NT2/D1 (cell line): ENCODE data around the gene SAMD9L.

Source experiments
- SUZ12 ChIP-seq: IDR thresholded peaks from 2 replicates; pipeline ENCODE4 v1.6.1; 2011; ENCODE audit not compliant: insufficient read length, insufficient read depth; ENCODE audit errors: extremely low read depth
- YY1 ChIP-seq: IDR thresholded peaks from 2 replicates; pipeline ENCODE4 v1.6.1; 2011; ENCODE audit not compliant: insufficient read length, insufficient read depth
- ZNF274 ChIP-seq: IDR thresholded peaks from 2 replicates; pipeline ENCODE4 v1.6.1; 2011; ENCODE audit warnings: mild to moderate bottlenecking, low read depth, low read length

- TF ChIP-seq SUZ12, result no peak
- TF ChIP-seq YY1, result no peak
- TF ChIP-seq ZNF274, result no peak
Observed at GRCh38 chr7:93188870-93189634, 40.9 kb upstream of the SAMD9L start.
